Bronchial epithelial cell (primary cell): ENCODE measurements around the gene GALNT6. TPM values are rescaled to one million over a fixed set of nuclear protein-coding genes. Genes with fewer than 3 reads are reported as not detected.
A peak's percentile ranks its signal among the peaks of the same experiment; 100 is the strongest.
"Not testable (repeated sequence)": the region's sequence is repeated elsewhere in the genome, so short reads cannot be mapped to it uniquely, and the experiment has no call there.

ENCODE experiments used
- DNase-seq: peaks from one replicate; pipeline ENCODE4 v3.0.0-alpha.2; 2010; ENCODE audit warnings: low read depth
- FAIRE-seq: peaks from 2 replicates; lab custom pipeline; 2011; peaks lifted over from hg19 to GRCh38; lab: Jason Lieb, UNC
- H3K27me3 ChIP-seq: 2 replicates; pipeline ENCODE4 v1.5.1; 2011; ENCODE audit warnings: low read length; ENCODE audit not compliant: control insufficient read depth, insufficient read depth
- H3K36me3 ChIP-seq: 2 replicates; pipeline ENCODE4 v1.5.1; 2011; ENCODE audit warnings: low read length; ENCODE audit not compliant: control insufficient read depth, insufficient read depth
- H3K4me3 ChIP-seq: 2 replicates; pipeline ENCODE4 v1.5.1; 2011; ENCODE audit warnings: mild to moderate bottlenecking, low read depth, low read length, control low read depth
- CTCF ChIP-seq: IDR thresholded peaks from 2 replicates; pipeline ENCODE4 v1.5.1; 2011; ENCODE audit warnings: mild to moderate bottlenecking, moderate library complexity, low read length, control low read depth, inconsistent platforms; ENCODE audit not compliant: insufficient read depth, severe bottlenecking
- total RNA-seq: library from RNA; depleted of rRNA; stranded (reverse); fragments of >200 nt; gene quantifications from 2 replicates; pipeline ENCODE4 v1.2.1, GENCODE V29; 2014

GALNT6 gene
- total RNA-seq, 1 donor from 2014 or later: 14.0 TPM

- H3K4me3 ChIP-seq: no peak overlapping the region
- no peaks in the 10 kb centered on the region for H3K36me3 ChIP-seq
- peak; percentile 94 for TF ChIP-seq CTCF
- FAIRE-seq (no peak), DNase-seq (peak; percentile 68)
- no peaks in the 10 kb centered on the region for H3K27me3 ChIP-seq
Measured at GRCh38 chr12:51341251-51342007, 49.8 kb downstream of the GALNT6 start.

- no peak for DNase-seq
- no peak for TF ChIP-seq CTCF
- Histone ChIP-seq H3K36me3 (no peaks in the 10 kb centered on the region), H3K4me3 (no peak overlapping the region), H3K27me3 (no peaks in the 10 kb centered on the region)
- FAIRE-seq: no peak
Measured at GRCh38 chr12:51339750-51340149, 51.5 kb downstream of the GALNT6 start.

- not testable (repeated sequence) for H3K27me3 ChIP-seq, FAIRE-seq, H3K4me3 ChIP-seq, H3K36me3 ChIP-seq, DNase-seq
Measured at GRCh38 chr12:51337336-51337735, 53.9 kb downstream of the GALNT6 start.

GRCh38 chr12:51335931-51336330 lies 55.3 kb downstream of the GALNT6 start:
- H3K36me3 ChIP-seq: no peaks in the 10 kb centered on the region
- DNase-seq (no peak), FAIRE-seq (no peak)
- no peak overlapping the region for H3K4me3 ChIP-seq
- H3K27me3 ChIP-seq: no peaks in the 10 kb centered on the region
- no peak for TF ChIP-seq CTCF

GRCh38 chr12:51334764-51335163 lies 56.4 kb downstream of the GALNT6 start:
- FAIRE-seq: no peak
- no peak for TF ChIP-seq CTCF
- H3K4me3 ChIP-seq: no peak overlapping the region
- H3K36me3 ChIP-seq: no peaks in the 10 kb centered on the region
- H3K27me3 ChIP-seq: no peaks in the 10 kb centered on the region
- DNase-seq: peak; percentile 56

GRCh38 chr12:51333536-51333935 lies 57.7 kb downstream of the GALNT6 start:
- H3K36me3 ChIP-seq: no peaks in the 10 kb centered on the region
- no peaks in the 10 kb centered on the region for H3K27me3 ChIP-seq
- FAIRE-seq (no peak), DNase-seq (no peak)
- H3K4me3 ChIP-seq: no peak overlapping the region
- no peak for TF ChIP-seq CTCF
